Adrenal gland (tissue), 5 donors: ENCODE measurements around the gene JARID2.

Experiments
- POLR2A ChIP-seq, 2 donors: fragments of 450-650 bp; IDR thresholded peaks; one replicate each; pipeline ENCODE4 v1.6.1; 2017; ENCODE audit warnings: antibody characterized with exemption in 2 of 2, mild to moderate bottlenecking in 2 of 2, moderate library complexity in 1 of 2
- TF ChIP-seq, protein P1 (sequence below), 6 experiments: fragments of 450-650 bp in 4 of 6; fragments of 200-600 bp in 2 of 6; sonication (generic) in 1 of 6; IDR thresholded peaks; 1 replicate in 5 of 6; 2 replicates in 1 of 6; pipeline versions ENCODE4 v1.5.1 to v1.8.0; 2016 to 2021; ENCODE audit warnings: antibody characterized with exemption in 6 of 6, mild to moderate bottlenecking in 2 of 6, moderate library complexity in 1 of 6
- donor health status: DM: no; HTN: no; CAD: no.

DNA sequence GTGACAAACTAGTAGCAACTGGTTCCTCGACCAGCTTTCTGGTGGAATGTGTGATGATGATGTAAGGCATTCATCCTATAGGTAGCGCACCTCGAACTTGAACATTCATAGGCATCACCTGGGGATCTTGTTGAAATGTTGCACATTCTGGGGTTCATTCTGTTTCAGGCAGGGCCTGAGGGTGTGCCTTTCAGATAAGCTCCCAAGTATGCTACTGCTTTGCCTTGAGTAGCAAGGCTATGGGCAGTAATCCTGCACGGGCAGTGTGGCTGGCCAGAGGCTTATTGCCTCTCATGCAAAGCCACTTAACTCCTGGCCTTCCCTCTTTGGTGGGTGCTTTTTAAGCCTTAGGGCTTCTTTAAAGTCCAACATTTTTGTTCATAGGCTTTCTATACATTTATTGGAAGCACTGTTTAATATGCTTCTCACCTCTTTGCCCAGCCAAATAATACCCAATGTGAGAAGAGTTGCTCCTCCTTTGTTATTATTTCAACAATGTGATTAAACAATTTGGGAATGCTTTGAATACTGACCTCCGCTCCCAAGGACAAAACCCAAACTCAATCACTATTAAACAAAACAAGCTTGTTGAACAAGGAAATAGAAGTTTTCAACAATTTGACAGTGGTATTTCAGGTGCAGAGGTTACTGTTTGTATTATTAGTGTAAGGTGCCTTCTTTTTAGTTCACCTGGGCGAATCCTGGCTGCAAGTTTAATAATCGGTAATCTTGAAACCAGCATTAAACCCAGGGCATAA is 57.5 kb downstream of the JARID2 start:
- TF ChIP-seq, protein P1, sequence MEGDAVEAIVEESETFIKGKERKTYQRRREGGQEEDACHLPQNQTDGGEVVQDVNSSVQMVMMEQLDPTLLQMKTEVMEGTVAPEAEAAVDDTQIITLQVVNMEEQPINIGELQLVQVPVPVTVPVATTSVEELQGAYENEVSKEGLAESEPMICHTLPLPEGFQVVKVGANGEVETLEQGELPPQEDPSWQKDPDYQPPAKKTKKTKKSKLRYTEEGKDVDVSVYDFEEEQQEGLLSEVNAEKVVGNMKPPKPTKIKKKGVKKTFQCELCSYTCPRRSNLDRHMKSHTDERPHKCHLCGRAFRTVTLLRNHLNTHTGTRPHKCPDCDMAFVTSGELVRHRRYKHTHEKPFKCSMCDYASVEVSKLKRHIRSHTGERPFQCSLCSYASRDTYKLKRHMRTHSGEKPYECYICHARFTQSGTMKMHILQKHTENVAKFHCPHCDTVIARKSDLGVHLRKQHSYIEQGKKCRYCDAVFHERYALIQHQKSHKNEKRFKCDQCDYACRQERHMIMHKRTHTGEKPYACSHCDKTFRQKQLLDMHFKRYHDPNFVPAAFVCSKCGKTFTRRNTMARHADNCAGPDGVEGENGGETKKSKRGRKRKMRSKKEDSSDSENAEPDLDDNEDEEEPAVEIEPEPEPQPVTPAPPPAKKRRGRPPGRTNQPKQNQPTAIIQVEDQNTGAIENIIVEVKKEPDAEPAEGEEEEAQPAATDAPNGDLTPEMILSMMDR (IDR thresholded peaks at IDR 0.05), result no peak
- no peak for TF ChIP-seq POLR2A (IDR thresholded peaks at IDR 0.05)
